Hematopoietic multipotent progenitor cell treated with erythropoietin and hydrocortisone succinate and interleukin-3 and kit ligand, for 15 days (in vitro differentiated cells): ENCODE measurements around the gene CUX1.
"Not testable (repeated sequence)": the region's sequence is repeated elsewhere in the genome, so short reads cannot be mapped to it uniquely, and the experiment has no call there.

ENCODE experiments used
- DNase-seq: peaks from one replicate; pipeline ENCODE4 v3.0.0-alpha.2; 2015; ENCODE audit warnings: low spot score

The CUX1 gene

GRCh38 chr7:102149416-102149815 is 332.0 kb downstream of the CUX1 start:
- no peak for DNase-seq

- no peak for DNase-seq
Observed at GRCh38 chr7:102150266-102150665, 332.8 kb downstream of the CUX1 start.

GRCh38 chr7:102152672-102153598 is 335.5 kb downstream of the CUX1 start:
- DNase-seq: no peak

GRCh38 chr7:102153599-102153946 is 336.1 kb downstream of the CUX1 start:
- no peak for DNase-seq

- DNase-seq: no peak
Observed at GRCh38 chr7:102154425-102154824, 337.0 kb downstream of the CUX1 start.

GRCh38 chr7:102155821-102156441 is 338.5 kb downstream of the CUX1 start:
- DNase-seq: no peak

GRCh38 chr7:102156867-102157266 is 339.4 kb downstream of the CUX1 start:
- DNase-seq: no peak

- DNase-seq: no peak
Observed at GRCh38 chr7:102165136-102165535, 347.7 kb downstream of the CUX1 start.

- DNase-seq: no peak
Observed at GRCh38 chr7:102167254-102167653, 349.8 kb downstream of the CUX1 start.

- DNase-seq: no peak
Observed at GRCh38 chr7:102169651-102170392, 352.4 kb downstream of the CUX1 start.

GRCh38 chr7:102170393-102170970 is 353.1 kb downstream of the CUX1 start:
- DNase-seq: no peak

GRCh38 chr7:102173669-102174068 is 356.2 kb downstream of the CUX1 start:
- no peak for DNase-seq

GRCh38 chr7:102175423-102176170 is 358.2 kb downstream of the CUX1 start:
- no peak for DNase-seq

GRCh38 chr7:102178410-102178809 is 361.0 kb downstream of the CUX1 start:
- DNase-seq: no peak

GRCh38 chr7:102180727-102181126 is 363.3 kb downstream of the CUX1 start:
- no peak for DNase-seq

GRCh38 chr7:102181517-102181916 is 364.1 kb downstream of the CUX1 start:
- DNase-seq: no peak

GRCh38 chr7:102182016-102182415 is 364.6 kb downstream of the CUX1 start:
- DNase-seq: no peak

- DNase-seq: not testable (repeated sequence)
Observed at GRCh38 chr7:102183848-102184247, 366.4 kb downstream of the CUX1 start.

GRCh38 chr7:102184303-102184702 is 366.9 kb downstream of the CUX1 start:
- no peak for DNase-seq

- no peak for DNase-seq
Observed at GRCh38 chr7:102185796-102186195, 368.4 kb downstream of the CUX1 start.

GRCh38 chr7:102186306-102186705 is 368.9 kb downstream of the CUX1 start:
- no peak for DNase-seq

GRCh38 chr7:102188746-102189145 is 371.3 kb downstream of the CUX1 start:
- DNase-seq: no peak
